Nephron (organoid): Measurements from ENCODE around the gene GSTT4.

Experiments used
- H3K27ac Mint-ChIP-seq, 3 experiments: 2 replicates each; pipeline ENCODE4 v1.8.0; 2020; ENCODE audit warnings: mixed read lengths in 3 of 3, mild to moderate bottlenecking in 2 of 3, moderate library complexity in 1 of 3
- H3K27me3 Mint-ChIP-seq: 2 replicates; pipeline ENCODE4 v1.8.0; 2021; ENCODE audit warnings: low read depth, mild to moderate bottlenecking, moderate library complexity, mixed read lengths
- H3K36me3 Mint-ChIP-seq: 2 replicates; pipeline ENCODE4 v1.8.0; 2020; ENCODE audit warnings: low read depth, mixed read lengths
- H3K4me1 Mint-ChIP-seq: 2 replicates; pipeline ENCODE4 v1.8.0; 2020; ENCODE audit warnings: mixed read lengths
- H3K4me3 Mint-ChIP-seq, 3 experiments: 2 replicates each; pipeline ENCODE4 v1.8.0; 2020; ENCODE audit warnings: mild to moderate bottlenecking in 3 of 3, mixed read lengths in 3 of 3, moderate library complexity in 2 of 3
- H3K9me3 Mint-ChIP-seq: 2 replicates; pipeline ENCODE4 v1.8.0; 2020; ENCODE audit warnings: mixed read lengths
- TF ChIP-seq, protein P1 (sequence below), 3 experiments: fragments of 200-600 bp; sonication (generic); IDR thresholded peaks; one replicate each; pipeline ENCODE4 v1.5.0; 2021; ENCODE audit warnings: antibody characterized with exemption in 3 of 3; ENCODE audit not compliant: unreplicated experiment in 3 of 3

The GSTT4 gene

DNA sequence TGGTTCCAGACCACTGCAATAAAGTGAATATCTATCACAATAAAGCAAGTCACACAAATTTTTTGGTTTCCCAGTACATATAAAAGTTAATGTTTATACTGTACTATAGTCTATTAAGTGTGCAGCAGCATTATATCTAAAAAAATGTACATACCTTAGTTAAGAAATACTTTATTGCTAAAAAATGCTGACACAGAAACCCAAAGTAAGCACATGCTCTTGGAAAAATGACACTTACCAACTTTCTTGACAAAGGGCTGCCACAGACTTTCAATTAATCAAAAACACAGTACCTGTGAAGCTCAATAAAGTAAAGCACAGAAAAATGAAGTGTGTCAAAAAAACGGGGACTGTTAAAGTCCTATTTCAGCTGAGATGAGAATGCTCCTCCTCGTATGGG, 22.7 kb upstream of the GSTT4 start:
- Mint-ChIP-seq H3K36me3 (peaks cover 38% of the 10 kb centered on the region), H3K27ac (peak overlapping the region in 1 of 3 experiments; percentile 74), H3K27me3 (no peaks in the 10 kb centered on the region), H3K4me1 (peaks cover 17% of the 10 kb centered on the region), H3K9me3 (peaks cover 14% of the 10 kb centered on the region), H3K4me3 (no peak overlapping the region)
- TF ChIP-seq, protein P1, sequence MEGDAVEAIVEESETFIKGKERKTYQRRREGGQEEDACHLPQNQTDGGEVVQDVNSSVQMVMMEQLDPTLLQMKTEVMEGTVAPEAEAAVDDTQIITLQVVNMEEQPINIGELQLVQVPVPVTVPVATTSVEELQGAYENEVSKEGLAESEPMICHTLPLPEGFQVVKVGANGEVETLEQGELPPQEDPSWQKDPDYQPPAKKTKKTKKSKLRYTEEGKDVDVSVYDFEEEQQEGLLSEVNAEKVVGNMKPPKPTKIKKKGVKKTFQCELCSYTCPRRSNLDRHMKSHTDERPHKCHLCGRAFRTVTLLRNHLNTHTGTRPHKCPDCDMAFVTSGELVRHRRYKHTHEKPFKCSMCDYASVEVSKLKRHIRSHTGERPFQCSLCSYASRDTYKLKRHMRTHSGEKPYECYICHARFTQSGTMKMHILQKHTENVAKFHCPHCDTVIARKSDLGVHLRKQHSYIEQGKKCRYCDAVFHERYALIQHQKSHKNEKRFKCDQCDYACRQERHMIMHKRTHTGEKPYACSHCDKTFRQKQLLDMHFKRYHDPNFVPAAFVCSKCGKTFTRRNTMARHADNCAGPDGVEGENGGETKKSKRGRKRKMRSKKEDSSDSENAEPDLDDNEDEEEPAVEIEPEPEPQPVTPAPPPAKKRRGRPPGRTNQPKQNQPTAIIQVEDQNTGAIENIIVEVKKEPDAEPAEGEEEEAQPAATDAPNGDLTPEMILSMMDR (IDR thresholded peaks at IDR 0.05; ENCODE audit: unreplicated experiment in 3 of 3), result no peak

DNA sequence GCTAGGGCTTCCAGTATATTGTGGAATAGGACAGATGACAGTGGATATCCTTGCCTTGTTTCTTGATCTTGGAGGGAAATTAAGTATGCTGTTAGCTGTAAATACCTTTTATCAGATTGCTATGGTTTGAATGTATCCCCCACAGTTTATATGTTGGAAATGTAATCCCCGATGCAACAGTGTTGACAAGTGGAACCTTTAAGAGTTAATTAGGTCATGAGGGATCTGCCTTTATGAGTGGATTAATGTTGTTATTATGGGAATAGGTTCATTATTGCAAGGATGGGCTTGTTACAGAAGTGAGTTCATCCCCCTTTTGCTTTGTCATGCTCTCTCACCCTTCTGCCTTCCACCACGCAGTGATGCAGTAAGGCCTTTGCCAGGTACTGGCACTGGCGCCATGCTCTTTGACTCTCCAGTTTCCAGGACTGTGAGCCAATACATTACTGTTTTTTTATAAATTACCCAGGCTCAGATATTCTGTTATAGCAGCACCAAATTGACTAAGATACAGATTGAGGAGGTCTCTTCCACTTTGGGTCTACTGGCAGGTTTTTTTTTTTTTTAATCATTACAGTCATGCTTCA, 22.2 kb upstream of the GSTT4 start:
- H3K27me3 Mint-ChIP-seq, result no peaks in the 10 kb centered on the region
- H3K27ac Mint-ChIP-seq, result peak overlapping the region in 1 of 3 experiments; percentile 74
- H3K4me3 Mint-ChIP-seq, result no peak overlapping the region
- peaks cover 40% of the 10 kb centered on the region for H3K36me3 Mint-ChIP-seq
- TF ChIP-seq, protein P1 (IDR thresholded peaks at IDR 0.05; ENCODE audit: unreplicated experiment in 3 of 3), result no peak
- peaks cover 15% of the 10 kb centered on the region for H3K9me3 Mint-ChIP-seq
- peaks cover 17% of the 10 kb centered on the region for H3K4me1 Mint-ChIP-seq

DNA sequence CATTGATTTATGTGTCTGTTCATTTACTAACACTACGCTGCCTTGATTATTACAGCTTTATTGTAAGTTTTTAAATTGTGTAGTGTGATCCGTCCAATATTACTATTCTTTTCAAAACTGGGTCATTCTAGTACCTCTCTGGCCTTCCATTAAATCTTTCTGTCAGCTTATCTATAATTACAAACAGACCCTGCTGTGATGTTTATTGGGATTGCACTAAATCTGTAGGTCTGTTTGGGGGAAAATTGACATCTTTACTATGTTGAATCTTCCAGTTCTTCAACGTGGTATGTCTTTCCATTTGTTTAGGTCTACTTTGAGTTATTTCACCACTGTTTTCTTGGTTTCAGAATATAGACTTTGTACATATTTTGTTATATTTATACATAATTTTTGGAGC, 21.5 kb upstream of the GSTT4 start:
- peak overlapping the region in 1 of 3 experiments; percentile 3 for H3K27ac Mint-ChIP-seq
- H3K27me3 Mint-ChIP-seq, result no peaks in the 10 kb centered on the region
- peaks cover 17% of the 10 kb centered on the region for H3K4me1 Mint-ChIP-seq
- H3K4me3 Mint-ChIP-seq, result no peak overlapping the region
- H3K36me3 Mint-ChIP-seq, result peaks cover 38% of the 10 kb centered on the region
- TF ChIP-seq, protein P1 (IDR thresholded peaks at IDR 0.05; ENCODE audit: unreplicated experiment in 3 of 3), result no peak
- H3K9me3 Mint-ChIP-seq, result peaks cover 19% of the 10 kb centered on the region

DNA sequence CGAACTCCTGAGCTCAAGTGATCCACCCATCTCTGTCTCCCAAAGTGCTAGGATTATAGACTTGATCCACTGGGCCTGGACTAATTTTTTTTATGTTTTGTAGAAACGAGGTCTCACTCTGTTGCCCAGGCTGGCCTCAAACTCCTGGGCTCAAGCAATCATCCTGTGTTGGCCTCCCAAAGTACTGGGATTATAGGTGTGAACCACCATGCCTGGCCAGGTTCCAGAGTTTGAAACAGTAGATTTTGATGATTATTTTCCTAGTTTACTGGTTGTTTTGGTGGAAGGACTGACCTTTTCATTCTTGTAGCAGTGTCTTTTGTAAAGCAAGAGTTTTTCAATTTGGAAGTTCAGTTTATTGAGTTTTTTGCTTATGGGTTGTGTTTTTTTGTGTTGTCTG, 20.8 kb upstream of the GSTT4 start:
- H3K4me1 Mint-ChIP-seq, result peaks cover 17% of the 10 kb centered on the region
- H3K27ac Mint-ChIP-seq, result peak overlapping the region in 1 of 3 experiments; percentile 3
- H3K9me3 Mint-ChIP-seq, result peaks cover 19% of the 10 kb centered on the region
- no peak overlapping the region for H3K4me3 Mint-ChIP-seq
- TF ChIP-seq, protein P1 (IDR thresholded peaks at IDR 0.05; ENCODE audit: unreplicated experiment in 3 of 3), result no peak
- H3K36me3 Mint-ChIP-seq, result peaks cover 38% of the 10 kb centered on the region
- H3K27me3 Mint-ChIP-seq, result no peaks in the 10 kb centered on the region

DNA sequence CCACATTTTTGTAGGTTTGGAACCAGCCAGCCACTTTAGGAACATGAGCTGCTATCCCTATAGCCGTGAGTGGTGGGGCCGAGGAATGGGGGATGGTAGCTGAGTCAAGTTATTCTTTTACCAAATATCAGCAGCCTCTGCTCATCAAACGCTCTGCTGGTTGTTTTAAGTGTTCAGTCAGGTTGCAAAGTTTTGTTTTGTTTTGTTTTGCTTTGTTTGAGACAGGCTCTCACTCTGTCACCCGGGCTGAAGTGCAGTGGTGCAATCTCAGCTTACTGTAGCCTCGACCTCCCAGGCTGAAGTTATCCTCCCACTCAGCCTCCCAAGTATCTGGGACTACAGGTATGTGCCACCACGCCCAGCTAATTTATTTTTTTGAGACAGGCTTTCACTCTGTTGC, 20.2 kb upstream of the GSTT4 start:
- Mint-ChIP-seq H3K27me3 (no peaks in the 10 kb centered on the region), H3K9me3 (peaks cover 21% of the 10 kb centered on the region), H3K4me3 (no peak overlapping the region), H3K36me3 (peaks cover 41% of the 10 kb centered on the region), H3K27ac (peak overlapping the region in 1 of 3 experiments; percentile 61), H3K4me1 (peaks cover 12% of the 10 kb centered on the region)
- TF ChIP-seq, protein P1 (IDR thresholded peaks at IDR 0.05; ENCODE audit: unreplicated experiment in 3 of 3), result no peak

DNA sequence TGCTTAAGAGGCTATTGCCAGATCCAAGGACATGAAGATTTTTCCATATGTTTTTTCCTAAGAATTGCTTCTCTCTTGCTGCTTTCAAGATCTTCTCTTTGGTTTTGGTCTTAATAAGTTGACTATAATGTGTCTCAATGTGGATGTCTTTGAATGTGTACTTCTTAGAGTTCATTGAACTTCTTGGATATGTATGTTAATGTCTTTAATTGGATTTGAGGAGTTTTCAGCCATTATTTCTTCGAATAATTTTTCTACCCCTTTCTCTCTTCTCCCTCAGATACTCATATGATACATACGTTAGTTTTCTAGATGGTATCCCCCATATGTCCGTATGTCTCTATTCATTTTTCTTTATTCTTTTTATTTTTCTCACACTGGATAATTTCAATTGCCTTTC, 19.1 kb upstream of the GSTT4 start:
- peaks cover 43% of the 10 kb centered on the region for H3K36me3 Mint-ChIP-seq
- no peak overlapping the region for H3K27ac Mint-ChIP-seq
- no peak overlapping the region for H3K4me3 Mint-ChIP-seq
- TF ChIP-seq, protein P1 (IDR thresholded peaks at IDR 0.05; ENCODE audit: unreplicated experiment in 3 of 3), result no peak
- H3K9me3 Mint-ChIP-seq, result peaks cover 22% of the 10 kb centered on the region
- H3K4me1 Mint-ChIP-seq, result peaks cover 5% of the 10 kb centered on the region
- no peaks in the 10 kb centered on the region for H3K27me3 Mint-ChIP-seq
